Measurements from ENCODE around the gene SIPA1L3.

Gene SIPA1L3

DNA sequence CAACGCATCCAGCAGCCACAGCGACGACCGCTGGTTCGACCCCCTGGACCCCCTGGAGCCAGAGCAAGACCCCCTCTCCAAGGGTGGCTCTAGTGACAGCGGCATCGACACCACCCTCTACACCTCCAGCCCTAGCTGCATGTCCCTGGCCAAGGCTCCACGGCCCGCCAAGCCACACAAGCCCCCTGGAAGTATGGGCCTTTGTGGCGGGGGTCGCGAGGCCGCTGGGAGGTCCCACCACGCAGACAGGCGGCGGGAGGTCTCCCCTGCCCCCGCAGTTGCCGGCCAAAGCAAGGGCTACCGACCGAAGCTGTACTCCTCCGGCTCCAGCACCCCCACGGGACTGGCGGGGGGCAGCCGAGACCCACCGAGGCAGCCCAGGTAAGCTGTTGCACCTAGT lies 257.5 kb downstream of the SIPA1L3 start:
- TF ChIP-seq, protein P1, sequence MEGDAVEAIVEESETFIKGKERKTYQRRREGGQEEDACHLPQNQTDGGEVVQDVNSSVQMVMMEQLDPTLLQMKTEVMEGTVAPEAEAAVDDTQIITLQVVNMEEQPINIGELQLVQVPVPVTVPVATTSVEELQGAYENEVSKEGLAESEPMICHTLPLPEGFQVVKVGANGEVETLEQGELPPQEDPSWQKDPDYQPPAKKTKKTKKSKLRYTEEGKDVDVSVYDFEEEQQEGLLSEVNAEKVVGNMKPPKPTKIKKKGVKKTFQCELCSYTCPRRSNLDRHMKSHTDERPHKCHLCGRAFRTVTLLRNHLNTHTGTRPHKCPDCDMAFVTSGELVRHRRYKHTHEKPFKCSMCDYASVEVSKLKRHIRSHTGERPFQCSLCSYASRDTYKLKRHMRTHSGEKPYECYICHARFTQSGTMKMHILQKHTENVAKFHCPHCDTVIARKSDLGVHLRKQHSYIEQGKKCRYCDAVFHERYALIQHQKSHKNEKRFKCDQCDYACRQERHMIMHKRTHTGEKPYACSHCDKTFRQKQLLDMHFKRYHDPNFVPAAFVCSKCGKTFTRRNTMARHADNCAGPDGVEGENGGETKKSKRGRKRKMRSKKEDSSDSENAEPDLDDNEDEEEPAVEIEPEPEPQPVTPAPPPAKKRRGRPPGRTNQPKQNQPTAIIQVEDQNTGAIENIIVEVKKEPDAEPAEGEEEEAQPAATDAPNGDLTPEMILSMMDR (IDR thresholded peaks at IDR 0.05; ENCODE audit: extremely low read depth, insufficient read depth, missing control alignments), result no peak
- in situ Hi-C loops (cut with MboI; ENCODE audit: low pct_unique_long_range_greater_than_20kb, low sequenced_read_pairs, unreplicated experiment), result no loop called here
- no peak for DNase-seq (ENCODE audit: low spot score)

DNA sequence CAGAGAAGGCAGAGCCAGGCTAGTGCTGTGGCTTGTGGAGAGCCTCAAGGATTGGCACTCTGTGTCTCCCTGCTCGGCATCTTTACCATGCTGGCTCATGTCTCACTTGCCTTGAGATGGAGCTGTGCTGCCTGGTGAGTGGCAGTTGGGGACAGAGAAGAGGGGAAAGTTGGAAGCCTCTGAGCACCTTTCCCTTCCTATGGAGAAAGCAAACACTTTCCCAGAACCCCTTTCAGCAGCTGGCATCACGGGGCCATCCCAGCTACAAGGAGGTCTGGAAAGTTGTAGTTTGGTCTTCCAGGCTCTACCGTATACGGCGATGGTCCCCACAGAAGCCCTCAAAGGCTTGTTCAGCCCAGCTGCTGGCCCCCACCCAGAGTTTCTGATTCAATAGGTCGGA lies 258.3 kb downstream of the SIPA1L3 start:
- no peak for DNase-seq (ENCODE audit: low spot score)
- TF ChIP-seq, protein P1 (IDR thresholded peaks at IDR 0.05; ENCODE audit: extremely low read depth, insufficient read depth, missing control alignments), result no peak
- in situ Hi-C loops (cut with MboI; ENCODE audit: low pct_unique_long_range_greater_than_20kb, low sequenced_read_pairs, unreplicated experiment), result no loop called here

DNA sequence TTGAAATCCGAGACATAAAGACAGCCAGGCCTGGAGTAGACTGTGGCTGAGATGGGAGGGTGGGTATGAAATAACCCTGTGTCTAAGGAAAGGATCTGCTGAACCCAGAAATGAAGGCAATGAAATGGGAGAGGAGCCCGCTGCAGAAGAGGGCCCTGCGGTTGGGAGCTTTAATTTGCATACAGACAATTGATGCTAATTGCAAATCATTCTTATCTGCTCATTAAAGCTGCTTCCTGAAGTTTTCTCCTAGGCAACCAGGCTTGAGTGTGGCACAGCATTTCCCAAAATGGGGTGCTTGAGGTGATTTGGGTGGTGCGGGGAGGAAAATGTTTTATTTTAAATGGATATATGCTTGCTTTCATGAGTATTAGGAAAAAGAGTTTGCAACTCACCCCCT lies 261.6 kb downstream of the SIPA1L3 start:
- in situ Hi-C loops (cut with MboI; ENCODE audit: low pct_unique_long_range_greater_than_20kb, low sequenced_read_pairs, unreplicated experiment), result no loop called here
- TF ChIP-seq, protein P1 (IDR thresholded peaks at IDR 0.05; ENCODE audit: extremely low read depth, insufficient read depth, missing control alignments), result no peak
- no peak for DNase-seq (ENCODE audit: low spot score)

DNA sequence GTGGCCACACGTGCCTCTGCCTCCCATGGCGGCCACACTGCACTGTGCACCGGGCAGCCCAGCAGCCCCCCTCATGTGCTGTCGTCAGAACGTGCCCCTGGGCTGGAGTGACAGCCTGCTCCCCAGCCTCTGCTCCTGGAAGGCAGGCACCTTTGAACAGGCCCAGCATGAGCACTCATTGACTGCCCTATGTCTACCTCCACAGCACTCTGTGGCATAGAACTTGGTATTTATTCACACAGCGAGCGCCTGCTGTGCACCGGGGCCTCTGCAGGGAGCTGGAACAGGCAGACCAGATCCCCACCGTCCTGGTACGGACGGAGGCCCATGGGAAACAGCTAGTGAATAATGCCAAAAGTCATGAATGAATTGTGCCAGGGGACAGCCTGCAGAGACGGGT lies 263.3 kb downstream of the SIPA1L3 start:
- TF ChIP-seq, protein P1 (IDR thresholded peaks at IDR 0.05; ENCODE audit: extremely low read depth, insufficient read depth, missing control alignments), result no peak
- DNase-seq (ENCODE audit: low spot score), result no peak
- in situ Hi-C loops (cut with MboI; ENCODE audit: low pct_unique_long_range_greater_than_20kb, low sequenced_read_pairs, unreplicated experiment), result no loop called here

DNA sequence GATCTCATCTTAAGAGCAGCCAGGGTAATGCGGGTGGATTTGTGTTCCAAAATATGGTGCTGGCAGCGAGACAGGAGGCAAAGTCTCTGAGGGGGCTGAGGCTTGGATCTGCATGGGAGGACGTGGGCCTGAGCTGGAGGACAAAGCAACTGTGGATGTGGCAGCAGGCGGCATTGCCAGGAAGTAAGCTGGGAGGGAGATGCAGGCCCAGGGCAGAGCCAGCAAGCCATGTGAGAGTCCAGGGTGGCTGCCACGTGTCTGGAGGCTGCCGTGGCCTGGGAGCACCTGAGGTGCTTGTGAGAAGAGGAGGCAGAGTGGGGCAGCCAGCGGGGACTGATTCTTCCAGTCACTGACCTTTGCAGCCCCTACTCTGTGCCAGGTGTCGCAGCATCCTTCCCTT lies 265.0 kb downstream of the SIPA1L3 start:
- DNase-seq (ENCODE audit: low spot score), result no peak
- in situ Hi-C loops (cut with MboI; ENCODE audit: low pct_unique_long_range_greater_than_20kb, low sequenced_read_pairs, unreplicated experiment), result no loop called here
- TF ChIP-seq, protein P1 (IDR thresholded peaks at IDR 0.05; ENCODE audit: extremely low read depth, insufficient read depth, missing control alignments), result no peak

DNA sequence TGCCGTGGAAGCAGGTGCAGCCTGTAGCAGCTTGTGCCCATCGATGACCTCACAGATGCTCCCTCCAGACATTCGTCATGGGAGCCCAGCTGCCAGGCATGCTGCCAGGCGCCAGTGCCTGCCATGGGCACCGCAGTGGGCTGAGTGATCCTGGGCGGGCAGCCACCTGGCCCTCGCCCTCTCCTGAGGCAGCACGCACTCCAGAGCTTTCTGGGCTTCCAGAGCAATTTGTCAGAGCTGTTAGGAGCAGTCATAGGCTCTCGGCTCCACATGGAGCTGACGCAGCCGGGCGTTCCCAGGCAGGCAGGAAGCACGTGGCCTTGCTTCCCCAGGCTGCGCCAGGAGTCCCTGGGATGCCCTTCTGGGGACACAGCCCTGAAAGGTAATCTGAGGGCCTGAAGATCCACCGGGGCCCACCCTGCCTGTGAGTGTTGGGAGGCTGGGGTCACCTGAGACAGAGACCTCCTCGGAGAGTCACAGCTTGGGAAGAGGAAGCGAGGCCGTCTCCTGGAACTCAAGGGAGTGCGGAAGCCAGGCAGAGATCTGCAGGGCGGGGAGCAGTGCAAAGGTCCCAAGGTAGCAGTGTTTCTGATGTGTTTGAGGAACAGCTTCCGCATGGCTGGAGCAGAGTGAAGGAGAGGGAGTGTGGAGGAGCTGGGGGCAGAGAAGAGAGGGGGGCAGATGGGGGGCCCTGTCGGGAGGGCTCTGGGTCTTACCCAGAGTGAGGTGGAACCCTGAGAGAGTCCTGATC lies 266.5 kb downstream of the SIPA1L3 start:
- TF ChIP-seq, protein P1 (IDR thresholded peaks at IDR 0.05; ENCODE audit: extremely low read depth, insufficient read depth, missing control alignments), result no peak
- in situ Hi-C loops (cut with MboI; ENCODE audit: low pct_unique_long_range_greater_than_20kb, low sequenced_read_pairs, unreplicated experiment), result no loop called here
- no peak for DNase-seq (ENCODE audit: low spot score)

All from GM13977 (cell line).